Mesothelial cell of epicardium (in vitro differentiated cells): Measurements from ENCODE around the gene C10orf67. TPM values are rescaled to one million over a fixed set of nuclear protein-coding genes. Genes with fewer than 3 reads are reported as not detected.

Experiments used
- DNase-seq, 2 experiments: peaks; one replicate each; pipeline ENCODE4 v3.0.0; 2021; ENCODE audit warnings: low spot score in 2 of 2; ENCODE audit not compliant: unreplicated experiment in 2 of 2
- H3K27ac Mint-ChIP-seq: 2 replicates; pipeline ENCODE4 v1.8.0; 2021; ENCODE audit warnings: mixed read lengths
- H3K27me3 Mint-ChIP-seq: 2 replicates; pipeline ENCODE4 v1.8.0; 2021; ENCODE audit warnings: low read depth, mixed read lengths
- H3K36me3 Mint-ChIP-seq: 2 replicates; pipeline ENCODE4 v1.8.0; 2021; ENCODE audit warnings: mixed read lengths
- H3K4me1 Mint-ChIP-seq: 2 replicates; pipeline ENCODE4 v1.8.0; 2021; ENCODE audit warnings: mixed read lengths
- H3K4me3 Mint-ChIP-seq: 2 replicates; pipeline ENCODE4 v1.8.0; 2021; ENCODE audit warnings: mild to moderate bottlenecking, moderate library complexity, mixed read lengths
- H3K9me3 Mint-ChIP-seq: 2 replicates; pipeline ENCODE4 v1.8.0; 2021; ENCODE audit warnings: mixed read lengths
- total RNA-seq: library from RNA; stranded (reverse); gene quantifications from 3 replicates; pipeline ENCODE4 v1.2.1, GENCODE V29; 2021
- TF ChIP-seq, protein P1 (sequence below): fragments of 200-600 bp; sonication (generic); IDR thresholded peaks from one replicate; pipeline ENCODE4 v1.5.0; 2021; ENCODE audit warnings: antibody characterized with exemption; ENCODE audit not compliant: unreplicated experiment

The C10orf67 gene
- total RNA-seq, 1 donor from 2014 or later = 0.11 TPM

DNA sequence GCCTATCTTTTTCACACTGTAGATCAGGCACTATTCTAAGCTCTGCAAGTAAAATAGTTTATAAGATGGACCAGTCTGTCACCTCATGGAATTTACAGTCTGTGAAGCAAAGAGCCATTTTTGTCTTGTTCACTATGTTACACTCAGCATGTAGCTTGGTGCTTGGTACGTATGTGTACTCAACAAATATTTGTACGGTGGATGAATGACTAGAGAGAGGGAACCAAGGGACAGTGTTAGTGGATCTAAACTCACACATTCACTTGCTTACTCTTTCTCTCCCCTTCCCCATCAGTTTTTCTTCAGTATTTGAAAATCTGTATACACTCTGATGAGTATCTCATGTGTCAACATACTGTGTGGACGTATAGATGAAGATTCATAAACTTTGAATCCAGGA lies 106.6 kb downstream of the C10orf67 start:
- Mint-ChIP-seq H3K27ac (no peak overlapping the region), H3K4me1 (no peaks in the 10 kb centered on the region), H3K36me3 (no peaks in the 10 kb centered on the region), H3K27me3 (peaks cover 43% of the 10 kb centered on the region), H3K4me3 (no peak overlapping the region), H3K9me3 (peaks cover 26% of the 10 kb centered on the region)
- TF ChIP-seq, protein P1, sequence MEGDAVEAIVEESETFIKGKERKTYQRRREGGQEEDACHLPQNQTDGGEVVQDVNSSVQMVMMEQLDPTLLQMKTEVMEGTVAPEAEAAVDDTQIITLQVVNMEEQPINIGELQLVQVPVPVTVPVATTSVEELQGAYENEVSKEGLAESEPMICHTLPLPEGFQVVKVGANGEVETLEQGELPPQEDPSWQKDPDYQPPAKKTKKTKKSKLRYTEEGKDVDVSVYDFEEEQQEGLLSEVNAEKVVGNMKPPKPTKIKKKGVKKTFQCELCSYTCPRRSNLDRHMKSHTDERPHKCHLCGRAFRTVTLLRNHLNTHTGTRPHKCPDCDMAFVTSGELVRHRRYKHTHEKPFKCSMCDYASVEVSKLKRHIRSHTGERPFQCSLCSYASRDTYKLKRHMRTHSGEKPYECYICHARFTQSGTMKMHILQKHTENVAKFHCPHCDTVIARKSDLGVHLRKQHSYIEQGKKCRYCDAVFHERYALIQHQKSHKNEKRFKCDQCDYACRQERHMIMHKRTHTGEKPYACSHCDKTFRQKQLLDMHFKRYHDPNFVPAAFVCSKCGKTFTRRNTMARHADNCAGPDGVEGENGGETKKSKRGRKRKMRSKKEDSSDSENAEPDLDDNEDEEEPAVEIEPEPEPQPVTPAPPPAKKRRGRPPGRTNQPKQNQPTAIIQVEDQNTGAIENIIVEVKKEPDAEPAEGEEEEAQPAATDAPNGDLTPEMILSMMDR = no peak
- DNase-seq = no peak

DNA sequence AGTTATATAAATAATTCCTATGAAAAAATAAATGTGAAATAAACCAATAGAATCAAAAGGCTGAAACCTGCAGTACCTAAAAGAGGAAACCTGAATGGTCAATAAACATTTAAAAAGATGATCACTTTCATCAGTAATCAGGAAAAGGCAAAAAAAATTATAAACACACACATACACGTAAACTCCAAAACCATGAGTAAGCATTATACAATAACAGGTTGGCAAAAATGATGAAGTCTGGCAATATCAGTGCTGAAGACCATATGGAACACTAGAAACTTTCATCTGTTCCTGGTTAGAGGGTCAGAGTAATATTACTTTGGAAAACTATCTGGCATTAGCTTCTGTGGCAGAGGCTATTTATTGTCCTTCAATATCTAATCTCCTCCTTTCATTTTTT lies 114.0 kb downstream of the C10orf67 start:
- Mint-ChIP-seq H3K27ac (no peak overlapping the region), H3K27me3 (peaks cover 67% of the 10 kb centered on the region), H3K9me3 (peaks cover 17% of the 10 kb centered on the region), H3K4me1 (no peaks in the 10 kb centered on the region), H3K4me3 (no peak overlapping the region), H3K36me3 (no peaks in the 10 kb centered on the region)
- TF ChIP-seq, protein P1 = no peak
- no peak for DNase-seq

DNA sequence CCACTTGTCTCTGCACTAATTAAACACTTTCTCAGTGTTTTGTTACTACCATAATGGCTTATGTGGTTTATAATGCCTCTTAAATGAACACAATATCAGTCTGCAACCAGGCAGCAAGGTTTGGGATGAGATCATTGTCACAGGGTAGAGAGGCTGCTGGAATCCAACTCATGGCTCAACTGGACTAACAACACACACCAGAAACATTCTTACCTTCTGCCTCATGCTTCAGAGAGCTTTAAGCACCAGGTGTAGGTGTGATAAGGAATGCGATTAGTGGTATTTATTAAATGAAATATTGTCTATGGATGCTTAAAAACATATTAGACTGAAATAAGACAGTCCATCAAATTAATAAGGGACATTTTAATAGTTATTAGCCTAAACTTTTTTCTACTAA lies 127.1 kb downstream of the C10orf67 start:
- Mint-ChIP-seq H3K36me3 (no peaks in the 10 kb centered on the region), H3K27ac (no peak overlapping the region), H3K27me3 (peaks cover 84% of the 10 kb centered on the region), H3K4me1 (no peaks in the 10 kb centered on the region), H3K9me3 (no peaks in the 10 kb centered on the region), H3K4me3 (no peak overlapping the region)
- TF ChIP-seq, protein P1 = no peak
- no peak for DNase-seq

DNA sequence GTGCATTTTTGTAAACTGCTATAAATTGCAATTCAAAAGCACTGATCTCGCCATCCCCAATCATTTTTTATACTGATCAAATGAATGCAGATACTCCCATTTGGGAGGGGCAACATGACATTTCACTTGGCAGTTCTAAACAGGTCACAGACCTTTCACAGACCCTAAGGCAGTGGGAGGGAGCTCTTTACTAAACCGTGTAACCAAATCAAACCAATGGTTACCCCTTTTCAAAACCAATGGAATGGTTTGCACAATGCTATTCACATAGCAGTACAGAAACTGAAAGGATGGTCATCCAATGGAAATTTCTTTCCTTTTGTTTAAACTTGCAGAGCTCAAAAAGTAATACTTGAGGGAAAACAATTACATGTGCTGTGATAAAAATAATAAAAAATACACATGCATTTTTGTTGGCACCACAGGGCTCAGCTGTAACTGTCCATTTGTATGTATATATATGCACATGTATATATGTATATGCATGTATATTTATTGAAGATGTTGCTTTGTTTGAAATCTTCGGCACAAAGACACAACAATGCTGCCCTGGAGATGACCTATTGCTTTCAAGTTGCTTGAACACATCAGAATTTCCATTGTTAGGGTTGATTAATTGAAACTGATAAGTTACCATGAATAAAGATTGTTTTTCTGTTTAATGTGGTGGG lies 138.5 kb downstream of the C10orf67 start:
- Mint-ChIP-seq H3K4me1 (no peaks in the 10 kb centered on the region), H3K9me3 (no peaks in the 10 kb centered on the region), H3K27me3 (peaks cover 97% of the 10 kb centered on the region), H3K27ac (no peak overlapping the region), H3K36me3 (no peaks in the 10 kb centered on the region), H3K4me3 (no peak overlapping the region)
- DNase-seq = no peak
- TF ChIP-seq, protein P1 = no peak

DNA sequence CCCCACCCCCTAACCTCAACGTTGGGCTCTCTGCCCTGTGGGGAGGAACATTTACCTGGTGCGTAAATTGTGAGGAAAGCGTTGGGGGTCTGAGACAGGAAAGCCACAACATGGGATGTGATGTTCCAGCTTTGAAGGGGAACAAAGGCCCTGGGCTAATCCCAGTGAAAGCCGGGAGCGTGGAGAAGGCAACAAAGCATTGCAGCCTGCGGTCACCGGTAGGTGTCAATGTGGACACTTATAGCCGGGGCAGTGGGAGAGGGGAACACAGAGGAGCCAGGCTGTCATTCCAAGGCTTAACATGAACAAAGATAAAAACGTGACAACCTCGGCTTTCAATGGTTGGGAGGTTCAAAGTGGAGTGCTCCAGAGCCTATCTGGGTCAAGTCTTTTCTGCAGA lies 139.8 kb downstream of the C10orf67 start:
- Mint-ChIP-seq H3K27ac (no peak overlapping the region), H3K4me3 (no peak overlapping the region), H3K4me1 (no peaks in the 10 kb centered on the region), H3K27me3 (peaks cover 97% of the 10 kb centered on the region), H3K9me3 (no peaks in the 10 kb centered on the region), H3K36me3 (no peaks in the 10 kb centered on the region)
- TF ChIP-seq, protein P1 = no peak
- no peak for DNase-seq
